ENCODE results near the gene ARG2. TPM values are rescaled to one million over a fixed set of nuclear protein-coding genes. Genes with fewer than 3 reads are reported as not detected.
"Not testable (repeated sequence)": the region's sequence is repeated elsewhere in the genome, so short reads cannot be mapped to it uniquely, and the experiment has no call there.

ARG2 gene
- total RNA-seq, 1 experiment from 2014 or later = 17.6 TPM

DNA sequence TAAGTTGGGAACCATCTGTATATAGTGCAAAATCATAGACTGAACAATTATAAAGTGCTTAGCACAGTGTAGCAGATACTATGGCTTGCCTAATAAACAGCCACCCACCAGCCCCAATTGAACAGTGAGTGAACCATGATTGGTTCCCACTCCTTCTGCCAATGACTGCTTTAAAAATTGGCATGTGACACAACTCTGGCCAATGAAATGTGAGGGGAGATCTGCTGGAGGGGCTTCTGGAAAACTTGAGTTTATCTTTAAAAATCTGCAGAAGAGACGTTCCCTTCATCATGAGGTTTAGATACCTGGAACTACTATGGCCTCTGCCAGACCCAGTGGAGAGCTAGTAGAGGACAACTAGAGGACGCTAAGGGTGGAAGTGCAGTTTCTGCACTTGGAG, 24.3 kb upstream of the ARG2 start:
- H3K27me3 Mint-ChIP-seq (ENCODE audit: insufficient read depth, unreplicated experiment) = no peaks in the 10 kb centered on the region
- H3K27ac Mint-ChIP-seq (ENCODE audit: low read depth, unreplicated experiment) = no peak overlapping the region
- no peaks in the 10 kb centered on the region for H3K9me3 Mint-ChIP-seq (ENCODE audit: unreplicated experiment)
- peaks cover 13% of the 10 kb centered on the region for H3K4me1 Mint-ChIP-seq (ENCODE audit: insufficient read depth, unreplicated experiment)
- intact Hi-C loops (cut with micrococcal nuclease) = no loop called here
- TF ChIP-seq, protein P1, sequence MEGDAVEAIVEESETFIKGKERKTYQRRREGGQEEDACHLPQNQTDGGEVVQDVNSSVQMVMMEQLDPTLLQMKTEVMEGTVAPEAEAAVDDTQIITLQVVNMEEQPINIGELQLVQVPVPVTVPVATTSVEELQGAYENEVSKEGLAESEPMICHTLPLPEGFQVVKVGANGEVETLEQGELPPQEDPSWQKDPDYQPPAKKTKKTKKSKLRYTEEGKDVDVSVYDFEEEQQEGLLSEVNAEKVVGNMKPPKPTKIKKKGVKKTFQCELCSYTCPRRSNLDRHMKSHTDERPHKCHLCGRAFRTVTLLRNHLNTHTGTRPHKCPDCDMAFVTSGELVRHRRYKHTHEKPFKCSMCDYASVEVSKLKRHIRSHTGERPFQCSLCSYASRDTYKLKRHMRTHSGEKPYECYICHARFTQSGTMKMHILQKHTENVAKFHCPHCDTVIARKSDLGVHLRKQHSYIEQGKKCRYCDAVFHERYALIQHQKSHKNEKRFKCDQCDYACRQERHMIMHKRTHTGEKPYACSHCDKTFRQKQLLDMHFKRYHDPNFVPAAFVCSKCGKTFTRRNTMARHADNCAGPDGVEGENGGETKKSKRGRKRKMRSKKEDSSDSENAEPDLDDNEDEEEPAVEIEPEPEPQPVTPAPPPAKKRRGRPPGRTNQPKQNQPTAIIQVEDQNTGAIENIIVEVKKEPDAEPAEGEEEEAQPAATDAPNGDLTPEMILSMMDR (IDR thresholded peaks at IDR 0.05; ENCODE audit: unreplicated experiment) = no peak
- H3K4me3 Mint-ChIP-seq (ENCODE audit: unreplicated experiment) = no peak overlapping the region
- H3K36me3 Mint-ChIP-seq (ENCODE audit: insufficient read depth, unreplicated experiment) = peaks cover 21% of the 10 kb centered on the region
- no TSS peak for BruUV-seq (replicated peaks)
- DNase-seq (ENCODE audit: unreplicated experiment) = no peak
- ChIA-PET CTCF (interaction anchor here (0.6 to 3.0 kb wide), 3 partner anchors 9 to 124 kb away, joined by 3 to 10 read pairs (median 3); no protein-coding TSS in a partner anchor), POLR2A (no interaction called here)

DNA sequence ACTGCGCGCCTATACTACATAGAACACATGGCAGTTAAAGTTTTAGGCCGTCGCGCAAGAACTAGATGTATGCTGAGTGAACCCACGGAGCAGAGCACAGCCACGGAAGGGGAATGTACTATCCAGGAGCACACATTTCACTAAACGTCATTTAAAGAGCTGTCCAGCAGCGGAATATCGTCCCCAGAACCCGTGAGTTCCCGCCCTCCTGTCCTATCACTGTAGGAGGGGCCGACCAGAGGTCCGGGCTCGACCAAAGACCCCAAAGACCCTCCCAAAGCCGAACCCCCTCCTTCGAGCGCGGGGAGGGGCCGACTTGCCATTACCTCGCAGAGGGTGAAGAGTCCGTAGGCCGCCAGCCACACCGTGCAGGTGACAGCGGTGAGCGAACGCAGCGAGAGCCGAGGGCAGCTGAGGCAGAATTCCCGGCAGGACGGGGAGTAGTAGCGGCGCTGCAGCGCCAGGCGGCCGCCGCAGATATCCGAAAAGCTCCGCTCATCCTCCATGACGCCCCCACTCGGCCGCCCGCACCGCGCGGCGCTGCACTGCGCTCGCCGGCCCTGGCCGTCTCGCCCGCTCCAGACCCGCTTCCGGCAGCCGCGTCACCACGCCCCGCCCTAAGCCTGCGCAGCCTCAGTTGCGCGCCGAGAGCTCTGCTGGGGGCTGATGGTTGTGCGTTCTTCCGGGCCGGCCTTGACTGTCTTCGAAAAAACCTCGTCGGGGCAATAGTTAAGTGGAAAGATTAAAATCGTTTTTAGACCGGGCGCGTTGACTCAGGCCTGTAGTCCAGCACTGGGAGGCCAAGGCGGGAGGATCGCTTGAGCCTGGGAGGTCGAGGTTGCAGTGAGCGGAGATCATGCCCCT, 19.8 kb upstream of the ARG2 start, which contains the start of gene PIGH:
Gene PIGH, minus strand, starts transcription at position 571 of the 864 bp plus-strand sequence. Its CDS starts 65 bp downstream, at position 506.
- DNase-seq (ENCODE audit: unreplicated experiment) = peak; percentile 81
- Mint-ChIP-seq H3K9me3 (ENCODE audit: unreplicated experiment) (no peaks in the 10 kb centered on the region), H3K4me1 (ENCODE audit: insufficient read depth, unreplicated experiment) (peaks cover 13% of the 10 kb centered on the region), H3K36me3 (ENCODE audit: insufficient read depth, unreplicated experiment) (no peaks in the 10 kb centered on the region), H3K27me3 (ENCODE audit: insufficient read depth, unreplicated experiment) (no peaks in the 10 kb centered on the region), H3K4me3 (ENCODE audit: unreplicated experiment) (peak within 1 kb of the TSS; percentile 96), H3K27ac (ENCODE audit: low read depth, unreplicated experiment) (peak within 1 kb of the TSS; percentile 79)
- ChIA-PET POLR2A (interaction anchor here (0.6 to 4.6 kb wide), 25 partner anchors 9 to 240 kb away, joined by 3 to 23 read pairs (median 4); partner anchors contain the start of genes ARG2, ATP6V1D, EIF2S1 and PLEKHH1), CTCF (interaction anchor here (0.7 to 3.0 kb wide), 13 partner anchors 9 to 174 kb away, joined by 3 to 13 read pairs (median 4); no protein-coding TSS in a partner anchor)
- no TSS peak for BruUV-seq (replicated peaks)
- intact Hi-C loops (cut with micrococcal nuclease) = loop anchor here (2.0 to 5.0 kb wide), 2 partner anchors 95 to 217 kb away; partner anchors contain the start of genes RAD51B, RDH11 and ZFYVE26
- TF ChIP-seq, protein P1 (IDR thresholded peaks at IDR 0.05; ENCODE audit: unreplicated experiment) = peak; percentile 60

DNA sequence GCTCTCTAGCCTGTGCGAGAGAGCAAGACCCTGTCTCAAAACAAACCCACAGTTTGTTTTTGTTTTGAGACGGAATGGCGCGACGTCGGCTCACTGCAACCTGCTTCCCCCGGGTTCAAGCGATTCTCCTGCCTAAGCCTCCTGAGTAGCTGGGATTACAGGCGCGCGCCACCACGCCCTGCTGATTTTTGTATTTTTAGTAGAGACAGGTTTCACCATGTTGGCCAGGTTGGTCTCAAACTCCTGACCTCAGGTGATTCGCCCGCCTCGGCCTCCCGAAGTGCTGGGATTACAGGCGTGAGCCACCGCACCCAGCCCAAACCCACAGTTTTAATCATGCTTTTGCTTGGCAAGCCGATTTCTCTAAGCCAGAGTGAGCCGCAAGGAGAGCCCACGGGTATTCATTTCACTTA, 19.2 kb upstream of the ARG2 start:
- Mint-ChIP-seq H3K27ac (ENCODE audit: low read depth, unreplicated experiment) (peak overlapping the region; percentile 79), H3K4me3 (ENCODE audit: unreplicated experiment) (peak overlapping the region; percentile 96), H3K4me1 (ENCODE audit: insufficient read depth, unreplicated experiment) (peaks cover 13% of the 10 kb centered on the region)
- not testable (repeated sequence) for H3K36me3 Mint-ChIP-seq (ENCODE audit: insufficient read depth, unreplicated experiment); BruUV-seq (replicated peaks); H3K9me3 Mint-ChIP-seq (ENCODE audit: unreplicated experiment); DNase-seq (ENCODE audit: unreplicated experiment); H3K27me3 Mint-ChIP-seq (ENCODE audit: insufficient read depth, unreplicated experiment)
- ChIA-PET POLR2A (interaction anchor here (0.6 to 4.6 kb wide), 21 partner anchors 10 to 241 kb away, joined by 3 to 23 read pairs (median 5); partner anchors contain the start of genes ARG2, ATP6V1D, PLEKHH1 and RDH11), CTCF (interaction anchor here (0.7 to 3.0 kb wide), 12 partner anchors 10 to 103 kb away, joined by 3 to 13 read pairs (median 4); no protein-coding TSS in a partner anchor)
- intact Hi-C loops (cut with micrococcal nuclease) = loop anchor here (2.0 to 5.0 kb wide), 2 partner anchors 94 to 217 kb away; partner anchors contain the start of genes RAD51B, RDH11 and ZFYVE26

DNA sequence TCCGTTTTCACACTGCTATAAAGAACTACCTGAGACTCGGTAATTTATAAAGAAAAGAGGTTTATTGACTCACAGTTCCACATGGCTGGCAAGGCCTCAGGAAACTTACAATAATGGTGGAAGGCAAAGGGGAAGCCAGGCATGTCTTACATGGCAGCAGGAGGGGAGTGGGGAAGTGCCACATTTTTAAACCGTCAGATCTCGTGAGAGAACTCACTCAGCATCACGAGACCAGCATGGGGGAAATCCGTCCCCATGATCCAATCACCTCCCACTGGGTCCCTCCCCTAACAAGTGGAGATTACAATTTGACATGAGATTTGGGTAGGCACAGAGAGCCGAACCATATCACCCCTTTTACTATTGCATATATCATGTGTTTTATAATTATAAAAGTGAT, 17.6 kb upstream of the ARG2 start:
- Mint-ChIP-seq H3K4me3 (ENCODE audit: unreplicated experiment) (no peak overlapping the region), H3K27ac (ENCODE audit: low read depth, unreplicated experiment) (no peak overlapping the region), H3K4me1 (ENCODE audit: insufficient read depth, unreplicated experiment) (peaks cover 13% of the 10 kb centered on the region), H3K36me3 (ENCODE audit: insufficient read depth, unreplicated experiment) (no peaks in the 10 kb centered on the region), H3K9me3 (ENCODE audit: unreplicated experiment) (no peaks in the 10 kb centered on the region), H3K27me3 (ENCODE audit: insufficient read depth, unreplicated experiment) (no peaks in the 10 kb centered on the region)
- CTCF ChIA-PET = no interaction called here
- intact Hi-C loops (cut with micrococcal nuclease) = loop anchor here (5.0 kb wide), 1 partner anchor 215 kb away; the partner anchor contains the start of genes RAD51B and ZFYVE26
- no peak for DNase-seq (ENCODE audit: unreplicated experiment)
- no TSS peak for BruUV-seq (replicated peaks)
- TF ChIP-seq, protein P1 (IDR thresholded peaks at IDR 0.05; ENCODE audit: unreplicated experiment) = no peak
- POLR2A ChIA-PET = interaction anchor here (0.7 to 4.6 kb wide), 4 partner anchors 11 to 72 kb away, joined by 3 to 23 read pairs (median 11); partner anchors contain the start of genes ARG2 and VTI1B

Measured in MCF 10A (cell line).